H7 (cell line): ENCODE results near the gene DEPP1. TPM values are rescaled to one million over a fixed set of nuclear protein-coding genes. Genes with fewer than 3 reads are reported as not detected.

Experiments
- DNase-seq: peaks from one replicate; pipeline ENCODE4 v3.0.0; 2012
- H3K27me3 ChIP-seq: 2 replicates; pipeline ENCODE4 v1.6.0; 2011; ENCODE audit warnings: mild to moderate bottlenecking, low read length; ENCODE audit not compliant: control insufficient read depth, insufficient read depth
- H3K36me3 ChIP-seq: replicated peaks from 2 replicates; pipeline ENCODE4 v1.5.1; 2011; ENCODE audit warnings: low read length; ENCODE audit not compliant: control insufficient read depth, insufficient read depth
- H3K4me3 ChIP-seq: 2 replicates; pipeline ENCODE4 v1.5.1; 2011; ENCODE audit warnings: low read depth, mild to moderate bottlenecking, control low read depth, low read length, moderate library complexity; ENCODE audit not compliant: insufficient read depth
- total RNA-seq: library from RNA; depleted of rRNA; stranded (reverse); fragments of >200 nt; shearing (Covaris generic); gene quantifications from 2 replicates; pipeline ENCODE4 v1.2.3, GENCODE V29; 2014; rRNA removed

The DEPP1 gene
- total RNA-seq, 1 experiment from 2014 or later, result 0.28 TPM

DNA sequence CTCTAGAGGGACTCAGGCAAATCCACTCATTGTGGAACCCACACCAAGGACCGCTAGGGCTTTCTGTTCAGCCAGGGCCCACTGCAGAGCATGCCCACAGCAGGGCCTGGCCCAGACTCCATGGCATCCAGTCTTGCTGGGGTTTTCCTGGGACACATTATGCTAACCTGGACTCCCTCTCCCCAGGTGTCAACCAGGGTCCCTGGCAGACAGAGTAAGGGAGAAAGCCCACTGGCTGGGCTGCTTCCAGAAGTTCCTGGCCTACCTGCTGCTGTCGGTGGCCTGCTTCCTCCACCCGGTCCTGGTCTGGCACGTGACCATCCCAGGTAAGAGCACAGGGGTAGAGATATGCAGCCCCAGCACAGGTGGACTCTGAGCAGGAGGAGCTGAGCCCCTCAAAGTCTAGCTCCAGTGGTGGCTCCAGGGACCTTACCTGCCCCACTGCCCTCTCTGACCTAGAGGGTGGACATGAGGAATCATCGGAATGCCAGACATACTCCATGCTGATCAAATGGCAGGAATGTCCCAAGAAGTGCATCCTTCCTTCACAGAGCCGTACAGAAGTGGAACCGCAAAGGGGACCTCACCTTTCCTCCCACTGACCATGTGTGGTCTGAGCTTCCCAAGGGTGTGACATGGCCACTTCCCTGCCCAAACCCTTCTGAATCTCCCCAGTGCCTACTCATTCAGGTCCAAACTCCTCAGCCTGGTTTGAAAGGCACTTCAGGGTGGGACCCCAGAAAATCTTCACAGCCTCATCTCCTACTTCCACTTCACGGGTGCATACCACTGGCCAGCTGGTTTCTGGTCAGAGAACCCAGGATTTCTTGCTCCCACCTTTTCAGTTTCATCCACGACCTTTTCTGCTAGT is 44.9 kb downstream of the DEPP1 start:
- Histone ChIP-seq H3K36me3 (no peaks in the 10 kb centered on the region), H3K27me3 (no peaks in the 10 kb centered on the region), H3K4me3 (no peak overlapping the region)
- DNase-seq, result no peak

DNA sequence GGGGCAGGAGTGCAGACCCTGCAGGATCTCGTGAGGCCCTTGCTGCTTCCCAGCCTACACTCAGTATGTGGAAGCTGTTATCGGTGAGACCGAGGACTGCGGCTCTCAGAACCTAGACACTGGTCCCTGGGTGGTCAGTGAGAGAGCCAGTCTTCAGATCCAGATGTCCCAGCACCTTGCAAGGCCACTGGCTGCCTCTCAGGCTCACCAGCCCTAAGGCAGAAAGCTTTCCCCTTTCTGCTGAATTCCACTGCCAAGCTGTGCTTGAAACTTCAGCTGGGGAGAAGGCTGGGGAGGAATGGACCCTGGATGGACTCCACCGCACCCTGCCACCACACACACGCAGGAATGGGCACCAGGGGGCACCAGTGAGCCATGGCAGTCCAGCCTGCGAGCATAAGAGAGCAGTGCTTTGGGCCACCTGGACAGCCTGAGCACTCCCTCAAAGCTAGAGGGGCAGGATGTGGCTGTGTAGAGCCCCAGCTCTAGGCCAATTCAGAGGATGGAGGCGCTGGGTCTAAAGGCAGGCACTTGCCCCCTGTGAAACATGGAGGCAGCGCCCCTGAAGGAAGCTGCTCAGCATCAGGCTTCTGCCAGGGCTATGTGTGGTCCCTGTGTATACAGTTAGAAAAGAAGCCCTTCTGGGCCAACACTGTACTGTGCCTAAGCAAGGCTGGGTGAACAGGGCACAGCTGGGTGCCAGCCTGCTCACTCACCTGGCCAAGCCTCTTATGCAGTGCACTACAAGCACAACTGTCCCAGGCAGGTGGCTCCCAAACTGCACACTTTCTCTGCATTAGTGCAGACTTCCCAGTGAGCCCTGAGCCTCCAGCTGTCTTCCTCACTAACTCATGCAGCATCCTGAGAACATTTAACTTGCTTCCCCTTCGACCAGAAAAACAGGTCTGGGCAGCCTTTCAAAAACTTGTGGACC is 45.8 kb downstream of the DEPP1 start:
- no peak overlapping the region for H3K4me3 ChIP-seq
- peak; percentile 89 for DNase-seq
- no peaks in the 10 kb centered on the region for H3K27me3 ChIP-seq
- H3K36me3 ChIP-seq, result no peaks in the 10 kb centered on the region

DNA sequence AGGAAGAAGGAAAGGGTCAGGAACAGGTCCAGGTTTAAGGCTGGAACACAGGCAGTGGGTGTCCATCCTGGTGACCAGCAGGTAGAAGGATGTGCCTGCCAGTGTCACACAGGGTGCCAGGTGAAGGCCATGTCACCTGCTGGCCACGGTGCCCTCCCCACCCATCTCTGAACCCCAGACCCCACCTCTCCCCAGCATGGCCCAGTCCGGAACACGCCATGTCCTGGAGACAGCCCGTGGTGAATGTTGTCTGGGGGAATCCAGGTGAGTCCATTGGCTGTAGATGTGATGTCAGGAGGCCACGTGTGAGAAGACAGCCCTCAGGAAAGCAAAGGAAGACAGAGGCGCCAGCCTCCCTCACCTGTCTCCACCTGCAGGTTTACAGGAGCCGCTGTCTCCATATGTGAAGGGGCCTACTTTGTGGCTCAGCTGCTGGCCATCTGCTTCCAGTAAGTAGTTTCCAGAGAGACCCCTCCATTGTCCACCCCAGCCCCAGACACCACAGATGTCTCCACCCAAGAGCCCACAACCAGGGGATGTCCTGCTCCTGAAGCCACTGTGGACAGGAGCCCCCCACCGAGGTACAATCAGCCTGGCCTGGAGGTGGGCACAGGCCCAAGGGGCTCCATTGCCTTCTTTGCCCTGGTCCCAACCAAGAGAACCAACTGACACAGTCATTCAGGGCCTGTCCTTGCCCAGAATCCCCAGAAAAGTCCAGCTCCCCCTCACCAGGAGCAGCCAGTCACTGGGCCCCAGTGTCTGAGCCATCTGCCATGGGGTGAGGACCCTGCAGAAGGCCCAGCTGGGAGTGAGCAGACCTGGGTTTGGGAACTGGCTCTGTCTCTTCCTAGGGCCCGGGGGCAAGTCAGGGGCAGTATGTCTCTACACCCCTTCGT is 46.7 kb downstream of the DEPP1 start:
- DNase-seq, result no peak

DNA sequence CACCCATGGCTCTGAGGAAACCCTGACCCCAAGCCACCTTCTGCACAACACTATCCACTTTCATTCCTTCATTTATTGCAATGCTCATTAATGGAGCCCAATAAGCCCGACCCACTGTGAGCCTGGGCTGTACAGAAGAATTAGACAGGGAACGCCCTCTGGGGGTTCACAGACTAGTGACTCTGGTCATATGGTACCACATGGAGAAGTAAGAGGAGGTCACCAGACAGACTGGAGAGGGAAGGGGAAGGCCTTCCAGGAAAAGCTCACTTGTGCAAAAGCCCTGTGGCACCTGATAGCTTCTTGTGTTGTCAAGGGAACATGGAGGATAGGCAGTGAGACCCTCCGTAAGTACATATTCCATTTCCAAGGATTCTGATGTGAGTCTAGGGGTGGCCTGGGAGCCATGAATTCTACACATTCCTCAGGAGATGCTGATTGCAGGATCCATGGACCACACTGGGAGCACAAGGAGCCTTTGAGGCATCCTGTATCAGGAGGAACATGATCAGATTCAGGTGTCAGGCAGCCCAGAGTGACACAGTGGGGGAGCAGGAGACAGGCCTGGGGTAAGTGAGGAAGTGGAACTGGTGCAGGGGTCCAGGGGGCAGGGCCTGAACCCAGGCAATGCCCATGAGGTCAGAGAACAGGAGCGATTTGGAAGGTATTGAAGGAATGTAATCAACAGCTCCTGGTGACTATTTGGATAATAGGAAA is 47.5 kb downstream of the DEPP1 start:
- no peak for DNase-seq
- H3K36me3 ChIP-seq, result no peaks in the 10 kb centered on the region
- H3K4me3 ChIP-seq, result no peak overlapping the region
- H3K27me3 ChIP-seq, result no peaks in the 10 kb centered on the region

More for the DNA sequence above, 46.7 kb downstream of the DEPP1 start:
- H3K27me3 ChIP-seq, result no peaks in the 10 kb centered on the region
- no peak overlapping the region for H3K4me3 ChIP-seq
- no peaks in the 10 kb centered on the region for H3K36me3 ChIP-seq

DNA sequence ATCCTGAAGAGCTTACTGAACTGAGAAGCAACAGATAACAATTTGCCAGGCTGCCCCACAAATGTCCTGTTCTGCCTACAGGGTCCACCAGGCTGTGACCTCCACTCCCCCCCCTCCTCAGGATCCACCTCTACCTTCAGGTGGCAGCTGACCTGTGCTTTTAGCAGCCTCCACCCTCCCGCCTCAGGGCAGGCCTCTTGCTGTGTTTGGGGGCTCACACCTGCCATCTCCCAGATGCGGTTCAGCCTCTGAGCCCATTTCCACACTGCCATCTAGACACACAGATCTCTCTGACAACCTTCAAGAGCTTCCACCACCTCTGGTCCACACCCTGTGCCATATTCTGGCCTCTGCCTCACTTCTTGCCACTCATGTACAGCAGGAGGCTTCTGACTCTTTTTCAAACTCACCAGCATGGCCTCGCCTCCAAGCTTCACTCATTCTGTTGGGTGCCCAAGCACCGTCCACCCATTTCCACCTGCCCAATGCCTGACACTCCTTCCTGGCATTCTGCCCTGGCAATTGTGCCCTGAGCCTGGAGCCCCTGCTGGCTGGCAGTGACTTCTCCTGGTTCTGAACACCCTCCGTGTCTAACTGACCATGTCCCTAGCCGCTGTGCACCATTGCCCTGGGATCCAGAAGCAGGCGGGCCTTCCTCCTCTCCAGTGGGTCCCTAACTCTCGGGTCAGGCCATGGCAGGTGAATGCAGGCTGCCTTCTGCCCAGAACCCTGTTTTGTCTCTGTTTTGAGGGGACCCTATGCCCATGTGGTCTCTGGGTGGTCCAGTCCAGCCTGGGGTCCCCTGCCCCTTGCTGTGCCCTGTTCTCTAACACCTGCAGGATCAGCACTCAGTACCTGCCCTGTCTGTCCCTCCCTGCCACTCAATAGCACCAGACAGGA is 49.0 kb downstream of the DEPP1 start:
- no peak overlapping the region for H3K4me3 ChIP-seq
- H3K27me3 ChIP-seq, result no peaks in the 10 kb centered on the region
- H3K36me3 ChIP-seq, result no peaks in the 10 kb centered on the region
- DNase-seq, result no peak

DNA sequence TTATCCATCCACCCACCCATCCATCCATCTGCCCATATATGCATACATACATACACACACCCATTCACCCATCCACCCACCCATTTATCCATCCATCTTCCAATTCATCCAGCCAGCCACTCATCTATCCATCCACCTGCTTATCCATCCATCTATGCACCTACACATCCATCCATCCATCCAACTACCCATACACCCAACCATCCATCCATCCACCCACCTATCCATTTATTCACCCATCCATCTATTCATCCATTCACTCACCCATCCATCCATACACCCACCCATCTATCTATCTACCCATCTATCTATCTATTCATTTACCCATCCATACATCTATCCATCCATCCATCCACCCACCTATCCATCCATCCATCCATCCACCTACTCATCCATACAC is 50.1 kb downstream of the DEPP1 start:
- H3K27me3 ChIP-seq, result no peaks in the 10 kb centered on the region
- no peak for DNase-seq
- H3K4me3 ChIP-seq, result no peak overlapping the region
- H3K36me3 ChIP-seq, result no peaks in the 10 kb centered on the region

DNA sequence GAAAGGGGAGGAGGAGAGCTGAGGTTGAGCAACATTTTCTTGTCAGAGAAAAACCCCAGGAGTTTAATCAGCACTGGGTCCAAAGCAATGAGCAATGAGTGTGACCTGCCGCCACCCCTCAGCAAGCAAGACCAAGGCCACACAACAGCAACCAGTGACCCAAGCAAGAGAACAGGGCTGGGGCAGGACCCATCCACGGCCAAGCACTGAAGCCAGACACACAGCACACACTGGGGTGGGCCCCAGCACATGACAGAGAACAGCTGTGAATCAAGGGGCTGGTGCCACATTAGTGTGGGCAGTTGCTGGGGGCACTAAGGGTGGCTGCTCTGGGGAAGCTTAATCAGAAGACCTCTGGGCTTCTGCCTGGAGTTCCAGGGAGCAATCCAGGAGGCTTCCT is 51.3 kb downstream of the DEPP1 start:
- no peaks in the 10 kb centered on the region for H3K36me3 ChIP-seq
- no peaks in the 10 kb centered on the region for H3K27me3 ChIP-seq
- no peak overlapping the region for H3K4me3 ChIP-seq
- peak; percentile 8 for DNase-seq

DNA sequence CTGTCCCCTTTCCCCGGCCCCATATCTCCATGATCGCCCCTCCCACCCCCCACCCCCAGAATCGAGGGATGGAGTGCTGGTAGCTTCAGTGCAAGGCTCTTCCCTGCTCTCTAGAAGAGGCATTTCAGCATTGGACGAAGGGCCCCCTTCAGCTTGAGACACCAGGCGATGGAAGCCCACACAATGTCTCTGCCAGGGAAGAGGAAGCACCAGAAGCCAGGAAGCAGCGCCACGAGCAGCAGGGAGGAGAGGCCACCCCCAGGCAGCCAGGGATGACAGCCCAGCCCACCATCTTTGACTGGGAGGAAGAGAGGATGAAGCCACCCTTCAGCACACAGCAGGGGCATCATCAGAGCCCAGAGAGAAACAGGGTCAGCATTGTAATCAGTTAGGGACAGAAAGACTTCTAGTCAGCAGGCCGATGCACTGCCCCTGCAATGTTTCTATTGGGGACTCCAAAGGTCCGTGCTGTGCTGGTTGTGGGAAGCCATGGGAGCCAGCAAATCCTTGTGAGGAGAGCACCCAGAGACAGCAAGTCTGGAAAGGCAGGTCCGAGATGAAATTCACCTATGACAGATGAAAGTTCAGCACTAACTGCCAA is 51.8 kb downstream of the DEPP1 start:
- DNase-seq, result peak; percentile 22
- Histone ChIP-seq H3K27me3 (no peaks in the 10 kb centered on the region), H3K36me3 (no peaks in the 10 kb centered on the region), H3K4me3 (no peak overlapping the region)

Other genes starting within 250 kb of the DEPP1 start
- not detected in 2 replicates for gene TMEM72, start 67.5 kb downstream of the DEPP1 start, total RNA-seq
- 9.1 and 13.6 TPM in 2 replicates for gene RASSF4, start 19.0 kb downstream of the DEPP1 start, total RNA-seq
- 20.2 and 23.1 TPM in 2 replicates for gene ZNF22, start 22.1 kb upstream of the DEPP1 start, total RNA-seq